ENCODE results near the gene PTCRA. TPM values are rescaled to one million over a fixed set of nuclear protein-coding genes. Genes with fewer than 3 reads are reported as not detected.

Gene PTCRA
- total RNA-seq, 1 experiment from 2014 or later = not detected

DNA sequence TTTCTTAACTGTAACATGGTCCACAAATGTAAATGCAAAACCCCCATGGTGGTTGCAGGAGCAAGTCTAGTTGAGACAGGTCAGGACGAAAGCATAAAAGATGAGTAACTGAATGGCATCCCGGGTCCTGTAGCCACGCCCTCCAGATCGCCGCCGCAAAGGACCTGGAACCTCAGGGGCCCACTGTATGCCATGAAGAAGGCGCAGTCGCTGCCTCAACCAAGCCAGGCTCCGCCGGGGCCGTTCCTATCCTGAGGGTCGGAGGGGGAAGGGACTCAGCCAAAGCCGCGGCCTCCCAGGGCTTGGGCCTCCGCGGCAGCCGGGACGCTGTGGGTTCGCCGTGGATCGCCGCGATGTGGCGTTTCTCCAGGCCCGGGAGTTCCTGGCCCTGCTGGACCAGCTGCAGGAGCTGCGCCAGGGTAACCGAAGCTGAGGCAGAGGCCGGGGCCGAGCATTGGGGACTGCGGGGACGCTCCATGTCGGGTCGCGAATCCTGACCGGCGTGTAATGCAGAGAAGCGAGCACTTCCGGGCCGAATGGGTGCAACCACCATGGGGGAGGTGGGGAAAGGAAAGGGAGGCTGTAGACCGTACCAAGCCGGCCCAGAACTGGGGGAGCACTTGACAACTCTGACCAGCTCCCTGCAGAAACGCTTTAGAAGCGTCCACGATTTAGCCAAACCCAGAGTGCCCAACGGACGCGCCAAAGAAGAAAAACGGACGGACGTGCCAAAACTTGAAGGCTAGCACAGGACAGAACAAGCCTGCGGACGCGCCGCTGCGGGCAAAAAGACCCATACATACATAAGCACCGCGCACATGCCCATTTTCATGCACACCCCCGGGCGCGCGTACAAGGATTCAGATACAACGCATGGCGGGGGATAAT, 25.3 kb upstream of the PTCRA start:
- H2AFZ ChIP-seq (ENCODE audit: low read depth, low read length, poor library complexity, severe bottlenecking) = peak overlapping the region; percentile 63
- POLR2A ChIA-PET = interaction anchor here (1.6 to 1.8 kb wide), 2 partner anchors 9 to 11 kb away, joined by 5 to 10 read pairs; partner anchors contain the start of gene RPL7L1
- TF ChIP-seq, protein P1, sequence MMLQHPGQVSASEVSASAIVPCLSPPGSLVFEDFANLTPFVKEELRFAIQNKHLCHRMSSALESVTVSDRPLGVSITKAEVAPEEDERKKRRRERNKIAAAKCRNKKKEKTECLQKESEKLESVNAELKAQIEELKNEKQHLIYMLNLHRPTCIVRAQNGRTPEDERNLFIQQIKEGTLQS (IDR thresholded peaks at IDR 0.05) = no peak
- TF ChIP-seq, protein P2, sequence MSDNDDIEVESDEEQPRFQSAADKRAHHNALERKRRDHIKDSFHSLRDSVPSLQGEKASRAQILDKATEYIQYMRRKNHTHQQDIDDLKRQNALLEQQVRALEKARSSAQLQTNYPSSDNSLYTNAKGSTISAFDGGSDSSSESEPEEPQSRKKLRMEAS (IDR thresholded peaks at IDR 0.05) = peak; percentile 87
- TF ChIP-seq ZFX (IDR thresholded peaks at IDR 0.05) (peak; percentile 98), EZH2 (IDR thresholded peaks at IDR 0.05) (no peak), CBX3 (IDR thresholded peaks at IDR 0.05; ENCODE audit: low read depth) (peak; percentile 37; the same call in 1 of the 2 replicates), YY1 (IDR thresholded peaks at IDR 0.05; ENCODE audit: extremely low read depth, insufficient replicate concordance, low read depth, low read length) (peak; percentile 60), SRF (IDR thresholded peaks at IDR 0.05; ENCODE audit: low read depth) (no peak), POLR2A (IDR thresholded peaks at IDR 0.05; ENCODE audit: borderline replicate concordance, extremely low read depth, insufficient read depth, insufficient read length) (peak; percentile 60), ELF1 (IDR thresholded peaks at IDR 0.05; ENCODE audit: borderline replicate concordance, low read depth) (peak; percentile 64; the same call in 1 of the 2 replicates), SIN3A (IDR thresholded peaks at IDR 0.05; ENCODE audit: low read depth) (peak; percentile 88), POLR2AphosphoS5 (IDR thresholded peaks at IDR 0.05; ENCODE audit: low read depth, low read length) (peak; percentile 94), SP1 (IDR thresholded peaks at IDR 0.05; ENCODE audit: low read depth) (peak; percentile 67), ZNF274 (IDR thresholded peaks at IDR 0.05; ENCODE audit: low read depth, low read length) (no peak), TCF7L2 (IDR thresholded peaks at IDR 0.05; ENCODE audit: borderline replicate concordance, extremely low read depth, insufficient read depth, insufficient read length) (peak; percentile 65), JUND (IDR thresholded peaks at IDR 0.05) (peak; percentile 83)

More for the DNA sequence above, 25.3 kb upstream of the PTCRA start:
- peak; percentile 90 for ATAC-seq
- Histone ChIP-seq H3K4me2 (ENCODE audit: low read length) (peak overlapping the region; percentile 87), H3K4me3 (replicated peaks in 1 of 2; ENCODE audit: low read depth in 1 of 2, low read length in 2 of 2) (peak overlapping the region; percentile 87 to 93), H3K36me3 (ENCODE audit: control insufficient read depth in 1 of 2, insufficient read depth in 2 of 2, low read length in 2 of 2) (peaks cover 5 to 6% of the 10 kb centered on the region in 2 experiments; a peak in 3 of 4 replicates), H3K4me1 (ENCODE audit: control insufficient read depth in 1 of 2, insufficient read depth in 2 of 2, low read length in 2 of 2) (peaks cover 3 to 18% of the 10 kb centered on the region in 2 experiments; a peak in 3 of 4 replicates), H3K9ac (ENCODE audit: low read length) (peak overlapping the region; percentile 92), H3K9me2 (ENCODE audit: insufficient read depth) (no peaks in the 10 kb centered on the region), H3K9me3 (ENCODE audit: control insufficient read depth in 1 of 2, insufficient read depth in 1 of 2, low read depth in 1 of 2, low read length in 2 of 2) (no peaks in the 10 kb centered on the region), H4K20me1 (ENCODE audit: insufficient read depth) (peaks cover 2% of the 10 kb centered on the region), H3K79me2 (ENCODE audit: insufficient read depth, low read length) (peaks cover 9% of the 10 kb centered on the region), H3K27ac (ENCODE audit: low read depth, low read length) (peak overlapping the region; percentile 98), H3K27me3 (ENCODE audit: insufficient read depth, low read length) (no peaks in the 10 kb centered on the region)
- RAD21 ChIA-PET (ENCODE audit: low non-redundant PET in 1 of 2, low total read pairs in 2 of 2, uncharacterized antibody in 2 of 2, unreplicated experiment in 2 of 2) = no interaction called here
- CTCF ChIA-PET = interaction anchor here (1.0 kb wide), 1 partner anchor 229 kb away, joined by 3 read pairs; no protein-coding TSS in a partner anchor
- TSS peak; percentile 94 for BruUV-seq (replicated peaks)
- peak; percentile 89 for DNase-seq (ENCODE audit: low read depth, low spot score)
- intact Hi-C loops (cut with micrococcal nuclease) = loop anchor here (5.0 kb wide), 1 partner anchor 143 kb away; the partner anchor contains the start of gene TBCC
